Parathyroid adenoma (tissue), 2 donors: ENCODE measurements around the gene P2RX5.

ENCODE experiments used
- H2AFZ ChIP-seq: fragments of 300-600 bp; sonication (generic); one replicate; pipeline ENCODE4 v1.7.0; 2017; ENCODE audit warnings: antibody characterized with exemption, mild to moderate bottlenecking
- H3K27ac ChIP-seq: fragments of 300-600 bp; sonication (generic); one replicate; pipeline ENCODE4 v1.7.0; 2017
- H3K27me3 ChIP-seq: fragments of 300-600 bp; sonication (generic); one replicate; pipeline ENCODE4 v1.7.0; 2017; ENCODE audit warnings: low read length; ENCODE audit not compliant: control insufficient read depth, insufficient read depth
- H3K36me3 ChIP-seq: fragments of 300-600 bp; sonication (generic); one replicate; pipeline ENCODE4 v1.7.0; 2017; ENCODE audit warnings: low read length; ENCODE audit not compliant: control insufficient read depth, insufficient read depth
- H3K4me1 ChIP-seq: fragments of 300-600 bp; sonication (generic); one replicate; pipeline ENCODE4 v1.7.0; 2017; ENCODE audit warnings: control low read depth
- H3K4me2 ChIP-seq: fragments of 300-600 bp; sonication (generic); one replicate; pipeline ENCODE4 v1.7.0; 2017; ENCODE audit warnings: low read length
- H3K4me3 ChIP-seq: fragments of 300-600 bp; sonication (generic); one replicate; pipeline ENCODE4 v1.7.0; 2017; ENCODE audit warnings: low read depth, low read length
- H3K79me2 ChIP-seq: fragments of 300-600 bp; sonication (generic); one replicate; pipeline ENCODE4 v1.7.0; 2017; ENCODE audit warnings: control low read depth
- H3K9ac ChIP-seq: fragments of 300-600 bp; sonication (generic); one replicate; pipeline ENCODE4 v1.7.0; 2017; ENCODE audit warnings: mild to moderate bottlenecking
- H3K9me3 ChIP-seq: fragments of 300-600 bp; sonication (generic); one replicate; pipeline ENCODE4 v1.7.0; 2017; ENCODE audit warnings: low read length; ENCODE audit not compliant: control insufficient read depth
- TF ChIP-seq, protein P1 (sequence below): fragments of 300-600 bp; sonication (generic); IDR thresholded peaks from one replicate; pipeline ENCODE4 v1.7.0; 2017; ENCODE audit warnings: antibody characterized with exemption, mild to moderate bottlenecking
- donor health status: primary hyperparathyroidism.

The P2RX5 gene

GRCh38 chr17:3723556-3724377 lies 27.8 kb upstream of the P2RX5 start, which contains the start of gene HASPIN:
HASPIN (plus strand) TSS chr17:3723903; CDS start chr17:3723936, 33 bp downstream.
- H3K9me3 ChIP-seq, result no peaks in the 10 kb centered on the region
- peak within 1 kb of the TSS; percentile 77 for H3K27ac ChIP-seq
- H3K4me1 ChIP-seq, result peaks cover 8% of the 10 kb centered on the region

GRCh38 chr17:3723188-3723555 lies 27.2 kb upstream of the P2RX5 start:
- Histone ChIP-seq H3K27ac (peak overlapping the region; percentile 77), H3K36me3 (no peaks in the 10 kb centered on the region), H2AFZ (peak overlapping the region; percentile 99), H3K27me3 (no peaks in the 10 kb centered on the region), H3K4me1 (peaks cover 8% of the 10 kb centered on the region), H3K9me3 (no peaks in the 10 kb centered on the region), H3K9ac (peak overlapping the region; percentile 87), H3K79me2 (peaks cover 10% of the 10 kb centered on the region), H3K4me2 (peak overlapping the region; percentile 84), H3K4me3 (peak overlapping the region; percentile 87)
- TF ChIP-seq, protein P1, sequence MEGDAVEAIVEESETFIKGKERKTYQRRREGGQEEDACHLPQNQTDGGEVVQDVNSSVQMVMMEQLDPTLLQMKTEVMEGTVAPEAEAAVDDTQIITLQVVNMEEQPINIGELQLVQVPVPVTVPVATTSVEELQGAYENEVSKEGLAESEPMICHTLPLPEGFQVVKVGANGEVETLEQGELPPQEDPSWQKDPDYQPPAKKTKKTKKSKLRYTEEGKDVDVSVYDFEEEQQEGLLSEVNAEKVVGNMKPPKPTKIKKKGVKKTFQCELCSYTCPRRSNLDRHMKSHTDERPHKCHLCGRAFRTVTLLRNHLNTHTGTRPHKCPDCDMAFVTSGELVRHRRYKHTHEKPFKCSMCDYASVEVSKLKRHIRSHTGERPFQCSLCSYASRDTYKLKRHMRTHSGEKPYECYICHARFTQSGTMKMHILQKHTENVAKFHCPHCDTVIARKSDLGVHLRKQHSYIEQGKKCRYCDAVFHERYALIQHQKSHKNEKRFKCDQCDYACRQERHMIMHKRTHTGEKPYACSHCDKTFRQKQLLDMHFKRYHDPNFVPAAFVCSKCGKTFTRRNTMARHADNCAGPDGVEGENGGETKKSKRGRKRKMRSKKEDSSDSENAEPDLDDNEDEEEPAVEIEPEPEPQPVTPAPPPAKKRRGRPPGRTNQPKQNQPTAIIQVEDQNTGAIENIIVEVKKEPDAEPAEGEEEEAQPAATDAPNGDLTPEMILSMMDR, result no peak

More at GRCh38 chr17:3723556-3724377, 27.8 kb upstream of the P2RX5 start, which contains the start of gene HASPIN:
- peak within 1 kb of the TSS; percentile 87 for H3K4me3 ChIP-seq
- peak within 1 kb of the TSS; percentile 87 for H3K9ac ChIP-seq
- TF ChIP-seq, protein P1, result no peak
- H3K4me2 ChIP-seq, result peak within 1 kb of the TSS; percentile 84
- no peaks in the 10 kb centered on the region for H3K36me3 ChIP-seq
- H3K27me3 ChIP-seq, result no peaks in the 10 kb centered on the region
- H3K79me2 ChIP-seq, result peaks cover 10% of the 10 kb centered on the region
- H2AFZ ChIP-seq, result peak within 1 kb of the TSS; percentile 99

DNA sequence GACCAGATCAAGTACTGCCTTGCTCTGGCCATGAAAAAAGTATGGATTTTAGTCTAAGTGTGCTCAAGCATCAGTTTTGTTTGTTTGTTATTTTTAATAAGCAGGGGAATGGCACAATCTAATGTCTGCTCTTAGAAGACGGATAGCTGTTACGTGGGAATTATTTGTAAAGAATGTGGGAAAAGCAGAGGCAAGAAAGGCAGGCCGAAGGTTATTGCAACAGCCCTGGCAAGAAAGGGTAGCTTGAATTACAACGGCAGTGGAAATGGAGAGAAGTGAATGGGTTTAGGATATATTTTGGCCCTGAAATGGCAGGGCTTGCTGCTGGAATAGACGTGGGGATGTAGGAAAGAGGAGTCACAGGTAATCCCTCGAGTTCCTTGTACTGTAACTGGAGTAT lies 26.8 kb upstream of the P2RX5 start:
- no peaks in the 10 kb centered on the region for H3K27me3 ChIP-seq
- no peaks in the 10 kb centered on the region for H3K9me3 ChIP-seq
- H3K4me3 ChIP-seq, result peak overlapping the region; percentile 87
- peak overlapping the region; percentile 84 for H3K4me2 ChIP-seq
- peaks cover 10% of the 10 kb centered on the region for H3K79me2 ChIP-seq
- no peak overlapping the region for H3K27ac ChIP-seq
- no peak overlapping the region for H3K9ac ChIP-seq
- no peaks in the 10 kb centered on the region for H3K36me3 ChIP-seq
- TF ChIP-seq, protein P1, result no peak
- H2AFZ ChIP-seq, result peak overlapping the region; percentile 99
- H3K4me1 ChIP-seq, result peaks cover 8% of the 10 kb centered on the region

- H3K27me3 ChIP-seq, result no peaks in the 10 kb centered on the region
- H3K36me3 ChIP-seq, result no peaks in the 10 kb centered on the region
- no peak overlapping the region for H3K9ac ChIP-seq
- no peak overlapping the region for H2AFZ ChIP-seq
- TF ChIP-seq, protein P1, result no peak
- H3K79me2 ChIP-seq, result peaks cover 9% of the 10 kb centered on the region
- H3K4me3 ChIP-seq, result no peak overlapping the region
- H3K4me1 ChIP-seq, result peaks cover 5% of the 10 kb centered on the region
- no peak overlapping the region for H3K27ac ChIP-seq
- no peak overlapping the region for H3K4me2 ChIP-seq
- H3K9me3 ChIP-seq, result no peaks in the 10 kb centered on the region
Observed at GRCh38 chr17:3719265-3719664, 23.3 kb upstream of the P2RX5 start.
